ENCODE data around the gene BTBD9.

Gene BTBD9

DNA sequence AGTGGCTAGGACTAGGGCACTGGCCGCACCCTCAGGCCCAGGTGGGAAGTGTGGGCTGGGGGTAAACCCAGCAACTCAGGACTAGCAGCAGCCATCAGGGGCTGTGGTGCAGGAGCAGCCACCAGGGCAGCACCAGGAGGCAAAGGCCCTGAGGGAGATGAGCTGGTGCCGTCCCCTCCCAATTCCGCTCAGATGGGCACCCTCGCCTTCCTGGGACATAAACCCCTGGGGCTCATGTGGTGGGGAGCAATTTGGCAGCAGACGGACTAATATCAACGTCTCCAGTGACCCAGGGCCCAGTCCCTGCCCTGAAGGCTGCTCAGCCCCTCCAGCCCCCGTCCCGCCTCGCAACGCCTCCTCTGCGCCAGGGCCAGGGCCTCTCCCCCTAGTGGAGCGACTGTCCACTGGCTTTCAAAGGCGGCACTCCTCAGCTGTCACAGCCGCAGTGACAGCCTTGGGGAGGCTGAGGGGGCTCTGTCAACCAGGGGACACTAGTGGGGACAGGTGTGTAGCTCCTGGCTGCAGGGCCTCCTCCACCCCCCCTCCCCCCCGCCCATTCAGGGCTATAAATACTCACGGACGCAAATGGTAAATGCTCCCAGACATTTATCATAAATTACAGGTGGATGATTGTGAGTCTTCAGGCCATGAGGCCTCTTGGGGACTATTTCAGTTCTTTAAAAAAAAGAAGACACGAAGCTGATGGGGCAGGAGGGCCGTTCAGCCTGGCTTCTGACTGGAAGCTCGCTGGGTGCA is 470.3 kb downstream of the BTBD9 start:
- DNase-seq (ENCODE audit: extremely low read depth in 1 of 2, low read depth in 1 of 2): no peak

DNA sequence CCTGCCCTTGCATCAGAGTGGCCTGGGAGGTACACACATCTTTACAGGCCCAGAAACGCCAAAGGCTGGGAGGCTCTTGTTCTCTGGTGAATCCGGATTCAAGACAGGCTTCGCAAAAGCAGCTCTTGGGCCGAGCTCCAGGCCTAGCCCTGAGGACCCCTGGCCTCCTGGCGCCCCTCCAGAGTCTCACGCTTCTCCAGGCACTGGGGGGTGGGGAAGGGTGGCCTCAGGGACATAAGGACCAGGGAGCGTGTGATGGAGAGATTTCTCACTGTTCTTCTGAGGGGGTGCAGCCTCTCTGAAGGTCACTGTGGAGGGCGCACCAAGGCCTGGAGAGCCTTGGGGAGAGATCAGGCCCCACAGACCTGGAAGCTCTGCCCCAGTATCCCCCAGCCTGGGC is 471.0 kb downstream of the BTBD9 start:
- DNase-seq (ENCODE audit: extremely low read depth in 1 of 2, low read depth in 1 of 2): no peak

DNA sequence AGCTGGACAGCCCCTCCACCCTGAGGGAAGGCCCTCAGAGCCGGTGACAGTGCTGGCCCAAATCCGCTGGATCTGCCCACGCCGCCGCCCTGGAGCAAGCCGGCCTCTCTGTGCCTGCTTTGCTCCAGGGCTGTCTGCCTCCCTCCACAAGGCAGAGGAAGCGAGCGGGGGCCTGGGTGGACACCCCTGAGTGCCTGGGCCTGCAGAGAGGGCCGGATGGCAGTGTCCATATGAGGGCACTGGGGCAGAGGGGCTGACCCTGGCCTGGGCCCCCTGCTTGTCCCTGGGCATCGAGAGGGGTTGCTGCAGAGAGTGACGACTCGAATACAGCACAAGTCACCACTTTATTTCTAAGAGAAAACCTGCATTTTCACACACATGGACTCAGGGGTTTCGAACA is 471.6 kb downstream of the BTBD9 start:
- DNase-seq (ENCODE audit: extremely low read depth in 1 of 2, low read depth in 1 of 2): no peak

DNA sequence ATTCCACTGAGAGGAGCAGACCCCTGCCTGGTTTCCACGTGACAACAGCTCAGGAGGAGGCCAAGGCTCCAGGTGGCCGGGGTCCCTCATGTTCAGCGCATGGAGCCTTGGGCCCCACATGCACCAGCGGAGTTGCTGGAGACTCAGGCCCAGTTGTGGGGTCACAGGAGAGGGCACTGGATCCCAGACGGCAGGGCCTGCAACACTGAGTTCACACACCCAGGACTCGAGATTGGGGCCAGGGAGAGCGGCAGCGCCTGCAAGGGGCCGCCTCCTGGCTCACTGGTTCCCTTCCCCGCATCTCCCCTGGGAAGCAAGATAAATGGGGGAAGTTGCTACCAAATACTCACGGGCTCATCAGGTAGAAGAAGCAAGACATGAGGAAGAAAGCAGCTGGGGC is 472.1 kb downstream of the BTBD9 start:
- DNase-seq (ENCODE audit: extremely low read depth in 1 of 2, low read depth in 1 of 2): no peak

DNA sequence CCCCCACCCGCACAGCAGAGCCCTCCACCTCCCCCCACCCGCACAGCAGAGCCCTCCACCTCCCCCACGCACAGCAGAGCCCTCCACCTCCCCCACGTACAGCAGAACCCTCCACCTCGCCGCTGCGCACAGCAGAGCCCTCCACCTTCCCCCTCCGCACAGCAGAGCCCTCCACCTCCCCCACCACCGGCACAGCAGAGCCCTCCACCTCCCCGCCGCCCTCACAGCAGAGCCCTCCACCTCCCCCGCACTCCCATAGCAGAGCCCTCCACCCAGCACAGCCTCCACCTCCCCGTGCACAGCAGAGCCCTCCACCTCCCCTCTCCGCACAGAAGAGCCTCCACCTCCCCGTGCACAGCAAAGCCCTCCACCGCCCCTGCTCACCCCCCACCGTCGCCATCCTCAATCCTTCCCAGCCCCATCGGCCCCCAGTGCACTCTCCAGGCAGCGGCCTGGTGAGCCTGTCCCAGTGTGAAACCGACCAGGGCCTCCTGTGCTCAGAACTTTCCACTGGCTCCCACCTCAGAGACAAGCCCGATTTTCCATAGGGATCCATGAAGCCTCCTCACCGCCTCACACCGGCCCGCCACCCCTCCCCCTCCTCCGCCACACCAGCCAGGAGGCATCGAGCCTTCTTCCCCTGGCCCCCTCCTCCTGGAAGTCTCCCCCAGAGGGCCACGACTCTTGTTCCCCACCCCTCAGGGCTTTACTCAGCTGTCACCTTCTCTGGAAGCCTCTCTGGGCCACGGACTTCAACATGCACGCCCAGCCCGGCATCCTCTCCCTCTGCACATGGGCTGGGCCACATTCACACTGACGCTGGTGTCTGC is 473.1 kb downstream of the BTBD9 start:
- no peak for DNase-seq (ENCODE audit: extremely low read depth in 1 of 2, low read depth in 1 of 2)

DNA sequence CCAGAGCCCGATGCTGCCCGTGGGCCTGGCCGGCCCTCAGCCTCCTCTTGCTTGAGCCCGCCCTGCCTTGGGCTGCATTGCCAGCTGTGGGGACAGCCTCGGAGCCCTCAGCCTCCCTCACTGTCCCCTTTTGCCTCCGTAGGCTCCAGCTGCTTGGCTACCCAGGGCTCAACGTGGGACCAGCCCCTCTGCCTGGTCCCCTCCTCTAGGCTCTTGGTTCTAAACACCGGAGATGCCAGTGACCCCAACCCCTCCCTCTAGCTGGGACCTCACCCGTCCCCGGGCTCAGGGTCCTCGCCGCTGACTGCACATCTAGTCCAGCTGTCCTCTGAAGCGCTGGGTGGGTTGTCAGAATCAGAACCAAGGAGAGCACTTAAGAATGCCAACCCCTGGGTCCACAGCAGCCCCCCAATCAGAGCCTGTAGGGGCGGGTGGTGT is 475.0 kb downstream of the BTBD9 start:
- no peak for DNase-seq (ENCODE audit: extremely low read depth in 1 of 2, low read depth in 1 of 2)

DNA sequence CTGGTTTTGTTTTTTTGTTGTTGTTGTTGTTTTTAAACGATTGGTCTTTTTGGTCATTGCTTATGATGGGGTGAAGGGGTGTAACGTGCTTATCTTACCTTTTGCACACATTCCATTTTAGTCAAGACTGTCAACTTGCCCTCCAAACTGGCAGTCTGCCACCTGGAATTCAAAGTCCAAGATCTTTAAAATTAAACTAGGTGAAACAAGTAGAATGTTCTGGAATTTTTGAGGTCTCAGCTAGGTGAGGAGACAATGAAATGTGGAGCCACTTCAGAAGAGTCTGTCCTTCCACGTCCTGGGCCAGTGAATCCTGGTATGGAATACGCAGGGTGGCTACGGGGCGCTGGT is 475.6 kb downstream of the BTBD9 start:
- DNase-seq (ENCODE audit: extremely low read depth in 1 of 2, low read depth in 1 of 2): no peak

DNA sequence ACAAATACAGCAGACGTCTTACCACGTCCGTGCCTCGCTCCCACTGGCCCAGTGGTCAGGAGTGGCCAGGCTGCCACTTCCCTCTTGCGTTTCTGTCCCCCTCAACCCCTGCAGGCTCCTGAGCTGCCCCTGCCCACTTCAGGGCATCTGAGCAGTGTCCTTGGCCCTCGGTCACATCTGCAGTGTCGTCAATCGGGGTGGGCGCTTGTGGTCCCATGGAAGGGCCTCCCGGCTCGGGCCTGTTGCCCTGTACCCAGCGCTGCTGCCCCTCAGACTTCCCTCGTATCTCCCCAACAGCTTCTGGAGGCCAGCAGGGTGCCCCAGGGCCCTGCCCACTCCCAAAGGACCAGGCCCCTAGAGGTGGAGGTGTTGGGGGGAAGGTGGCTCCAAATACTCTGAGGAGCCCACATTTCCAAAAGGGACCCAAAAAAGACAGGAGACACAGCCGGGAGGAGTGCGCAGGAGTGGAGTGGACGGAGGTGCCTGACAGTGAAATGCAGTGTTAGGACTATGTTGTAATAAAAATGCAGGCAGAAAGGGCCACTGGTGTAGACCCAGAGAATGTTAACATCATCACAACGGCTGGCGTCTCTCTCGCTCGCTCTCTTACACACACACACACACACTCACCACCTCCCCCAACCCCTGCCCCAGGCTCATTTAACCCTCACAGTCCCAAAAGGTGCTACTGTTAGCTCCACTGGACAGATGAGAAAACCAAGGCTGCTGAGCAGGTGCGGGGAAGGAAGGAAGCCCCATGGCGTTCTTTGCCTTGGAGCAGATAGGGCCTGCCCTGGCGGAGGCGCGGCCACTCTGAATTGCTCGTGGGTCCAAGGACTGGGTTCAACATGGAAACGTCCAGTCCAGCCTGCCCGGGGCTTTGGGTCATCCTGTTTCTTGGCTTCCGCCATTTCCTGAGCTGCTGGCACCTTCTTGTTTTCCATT is 476.3 kb downstream of the BTBD9 start:
- DNase-seq (ENCODE audit: extremely low read depth in 1 of 2, low read depth in 1 of 2): no peak

DNA sequence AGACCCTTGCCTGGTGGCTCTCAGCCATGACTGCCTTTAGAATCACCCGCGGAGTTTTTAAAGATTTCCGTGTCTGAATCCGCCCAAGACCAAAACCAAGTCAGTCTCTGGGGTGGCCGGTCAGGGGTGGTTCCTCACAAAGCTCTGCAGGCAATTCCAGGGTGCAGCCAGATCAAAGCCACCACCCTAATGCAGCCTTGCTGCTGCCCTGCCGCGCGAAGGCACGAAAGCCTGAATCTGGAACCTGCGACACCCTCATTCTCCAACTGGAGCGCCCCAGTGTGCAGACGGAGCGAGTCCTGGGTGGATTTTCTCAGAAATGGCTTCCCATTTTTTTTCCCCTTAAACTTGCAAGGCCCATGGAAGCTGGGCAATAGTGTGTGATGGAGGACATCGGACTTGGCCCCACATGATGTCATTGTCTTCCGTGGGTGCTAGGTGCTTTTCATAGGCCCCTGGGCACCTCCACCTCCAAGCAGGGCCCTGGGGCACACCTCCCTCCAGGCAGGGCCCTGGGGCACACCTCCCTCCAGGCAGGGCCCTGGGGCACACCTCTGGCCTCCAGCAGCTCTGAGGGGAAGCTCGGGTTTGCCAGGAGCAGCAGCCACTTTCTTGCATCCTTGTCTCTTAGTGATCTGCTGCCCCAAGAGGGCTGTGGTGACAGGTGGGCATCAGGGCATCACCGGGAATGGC is 477.1 kb downstream of the BTBD9 start:
- DNase-seq (ENCODE audit: extremely low read depth in 1 of 2, low read depth in 1 of 2): no peak

DNA sequence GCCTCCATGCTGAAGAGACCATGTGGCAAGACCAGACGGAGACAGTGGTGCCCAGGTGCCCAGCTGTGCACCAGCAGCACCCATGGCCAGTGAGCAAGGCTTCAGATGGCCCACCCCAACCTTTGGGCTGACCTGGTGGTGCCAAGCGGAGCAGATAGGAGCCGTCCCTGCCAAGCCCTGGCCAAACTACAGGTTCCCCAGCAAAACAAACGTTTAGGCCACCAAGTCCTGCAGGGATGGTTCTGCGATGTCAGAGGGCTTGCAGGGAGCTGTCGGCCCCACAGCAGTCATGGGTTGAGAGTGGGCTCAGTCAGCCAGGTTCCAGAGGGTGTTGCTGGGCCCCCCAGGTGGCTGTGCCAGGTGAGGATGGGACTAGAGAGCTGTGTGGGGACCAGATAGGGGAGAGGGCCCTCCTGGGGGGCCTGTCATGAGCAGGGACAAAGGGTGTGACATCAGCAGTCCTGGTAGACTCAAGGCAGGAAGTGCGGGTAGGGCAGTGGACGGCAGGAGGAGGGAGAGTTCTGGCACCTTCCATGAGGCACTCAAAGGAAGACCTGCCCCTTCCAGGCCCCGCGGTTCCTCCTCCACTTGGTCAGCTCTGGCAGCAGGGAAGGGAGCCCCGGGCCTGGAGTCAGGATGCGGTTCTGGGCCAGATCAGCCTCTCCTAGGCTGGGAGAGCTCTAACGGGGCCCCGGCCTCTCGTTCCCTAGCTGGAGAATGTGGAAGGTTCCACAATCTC is 477.8 kb downstream of the BTBD9 start:
- no peak for DNase-seq (ENCODE audit: extremely low read depth in 1 of 2, low read depth in 1 of 2)

DNA sequence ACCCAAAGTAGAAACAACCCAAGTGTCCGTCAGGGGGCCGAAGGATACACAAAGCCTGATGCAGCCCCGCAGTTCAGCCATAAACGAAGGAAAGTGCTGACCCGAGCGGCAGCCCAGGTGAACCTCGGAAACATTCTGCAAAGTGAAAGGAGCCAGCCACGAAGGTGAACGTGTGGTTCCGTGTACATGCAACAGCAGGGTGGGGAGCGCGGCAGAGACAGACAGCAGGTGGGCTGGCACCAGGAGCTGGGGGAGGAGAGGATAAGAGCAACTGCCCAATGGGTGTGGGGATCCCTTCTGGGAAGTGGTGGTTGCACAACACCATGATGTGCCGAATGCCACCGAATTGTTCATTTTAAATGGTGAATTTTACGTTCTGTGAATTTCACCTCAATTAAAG is 478.4 kb downstream of the BTBD9 start:
- DNase-seq (ENCODE audit: extremely low read depth in 1 of 2, low read depth in 1 of 2): no peak

DNA sequence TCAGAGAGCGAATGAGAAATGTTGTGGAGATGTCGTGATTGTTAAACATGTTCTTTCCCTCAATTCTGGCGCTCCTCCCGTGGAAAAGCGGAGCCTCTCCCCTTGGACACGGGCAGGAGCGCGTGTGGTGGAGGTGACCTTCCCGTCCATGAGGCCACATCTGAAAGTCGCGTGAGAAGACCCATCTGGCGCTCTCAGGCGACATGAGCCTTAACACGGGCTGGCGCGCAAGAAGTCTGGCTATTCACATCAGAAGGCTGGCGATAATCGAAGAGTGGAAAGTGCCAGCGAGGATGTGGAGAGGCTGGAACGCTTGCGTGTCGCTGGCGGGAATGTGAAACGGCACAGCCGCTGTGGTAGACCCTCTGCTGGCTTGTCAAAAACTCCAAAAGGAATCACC is 478.9 kb downstream of the BTBD9 start:
- DNase-seq (ENCODE audit: extremely low read depth in 1 of 2, low read depth in 1 of 2): no peak

DNA sequence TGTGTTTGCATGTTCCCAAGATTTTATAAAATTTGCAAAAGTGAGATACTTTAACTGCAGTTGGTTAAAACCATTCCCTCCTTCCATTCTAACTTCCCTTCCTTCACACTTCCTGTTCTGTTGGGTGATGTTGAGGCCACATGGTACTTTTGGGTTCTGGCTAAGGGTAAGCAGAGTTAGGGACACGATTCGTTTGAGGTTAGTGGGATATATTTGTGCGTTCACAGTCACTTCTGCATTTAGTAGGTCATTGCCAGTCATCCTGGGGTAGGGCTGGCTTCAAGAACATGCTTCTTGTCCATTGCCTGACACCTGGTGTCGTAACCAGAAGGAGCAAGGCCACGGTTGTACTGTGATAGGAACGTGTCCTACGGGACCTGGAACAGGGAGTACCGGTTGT is 480.1 kb downstream of the BTBD9 start:
- DNase-seq (ENCODE audit: extremely low read depth in 1 of 2, low read depth in 1 of 2): no peak

DNA sequence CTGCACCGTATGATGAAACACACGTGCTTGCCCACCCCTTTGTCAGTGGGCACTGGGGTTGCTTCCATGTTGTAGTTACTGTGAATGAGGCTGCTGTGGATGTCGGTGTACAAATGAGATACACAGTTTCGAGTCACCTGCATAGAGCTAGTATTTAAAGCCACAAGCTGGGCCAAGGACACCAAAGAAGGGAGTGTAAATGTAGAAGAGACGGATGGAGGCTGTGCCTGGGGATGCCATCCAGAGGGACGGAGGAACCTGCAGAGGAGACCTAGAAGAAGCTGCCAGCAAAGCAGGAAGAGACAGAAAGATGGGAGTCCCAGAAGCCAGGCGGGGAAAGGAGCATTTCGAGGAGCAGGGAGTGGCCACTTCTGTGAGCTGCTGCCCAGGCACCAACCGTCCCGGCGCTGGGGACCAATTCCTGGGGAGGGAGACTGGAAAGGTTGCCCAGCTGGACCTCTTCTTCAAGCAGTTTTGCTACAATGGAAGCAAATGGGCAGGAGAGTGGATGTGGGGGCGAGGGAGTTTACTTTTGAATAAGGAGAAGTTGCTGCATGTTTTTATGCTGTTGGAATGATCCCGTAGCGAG is 480.9 kb downstream of the BTBD9 start:
- DNase-seq (ENCODE audit: extremely low read depth in 1 of 2, low read depth in 1 of 2): no peak

DNA sequence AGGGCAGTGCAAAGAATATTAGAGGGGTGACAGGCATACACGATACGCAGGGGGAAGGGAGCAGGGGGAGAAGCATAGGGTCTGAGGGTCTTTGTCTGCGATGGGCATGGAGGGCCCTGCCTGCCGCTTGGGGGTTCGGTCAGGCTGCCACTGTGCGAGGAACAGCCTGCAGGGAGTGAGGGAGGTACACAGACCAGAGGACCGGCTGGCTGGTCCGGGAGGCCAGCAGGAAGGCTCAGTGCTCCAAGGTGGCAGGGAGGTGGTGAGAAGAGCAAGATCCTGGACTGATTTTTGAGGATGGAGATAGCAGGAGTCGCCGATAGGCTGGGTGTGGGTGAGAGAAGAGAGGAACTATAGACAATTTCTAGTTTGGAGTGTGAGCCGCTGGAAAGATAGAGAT is 481.8 kb downstream of the BTBD9 start:
- no peak for DNase-seq (ENCODE audit: extremely low read depth in 1 of 2, low read depth in 1 of 2)

DNA sequence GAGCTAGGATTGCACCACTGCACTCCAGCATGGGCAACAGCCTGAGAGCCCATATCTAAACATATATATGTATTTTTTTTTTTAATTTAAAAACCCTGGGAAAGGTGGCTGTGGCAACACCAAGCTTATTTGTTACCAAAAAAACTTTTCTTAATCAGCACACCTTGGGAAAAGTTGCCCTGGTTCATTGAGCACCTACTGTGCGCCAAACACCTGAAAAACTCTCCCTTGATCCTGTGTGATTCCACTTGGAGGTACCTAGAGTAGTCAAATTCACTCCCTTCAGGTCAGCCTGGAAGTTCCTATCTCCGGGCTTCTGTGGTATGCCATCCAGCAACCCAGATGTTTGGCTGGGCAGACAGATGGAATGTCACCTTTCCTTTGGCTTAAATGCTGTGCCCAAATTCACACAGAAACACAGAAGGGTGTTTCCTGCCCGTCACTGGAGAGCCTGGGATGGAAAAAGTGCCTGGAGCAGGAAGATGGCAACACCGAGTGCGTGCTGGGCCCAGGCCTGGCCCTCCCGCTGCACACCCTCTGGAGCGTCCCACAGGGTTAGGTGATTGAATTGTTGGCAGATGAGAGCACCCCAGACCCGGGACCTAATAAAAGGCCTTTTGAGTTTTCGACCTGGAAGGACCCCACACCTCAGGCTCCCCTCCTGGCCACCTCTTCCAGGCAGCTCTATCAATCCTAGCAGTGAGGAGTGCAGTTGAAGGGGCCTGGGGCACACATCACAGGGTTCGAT is 482.7 kb downstream of the BTBD9 start:
- DNase-seq (ENCODE audit: extremely low read depth in 1 of 2, low read depth in 1 of 2): no peak

DNA sequence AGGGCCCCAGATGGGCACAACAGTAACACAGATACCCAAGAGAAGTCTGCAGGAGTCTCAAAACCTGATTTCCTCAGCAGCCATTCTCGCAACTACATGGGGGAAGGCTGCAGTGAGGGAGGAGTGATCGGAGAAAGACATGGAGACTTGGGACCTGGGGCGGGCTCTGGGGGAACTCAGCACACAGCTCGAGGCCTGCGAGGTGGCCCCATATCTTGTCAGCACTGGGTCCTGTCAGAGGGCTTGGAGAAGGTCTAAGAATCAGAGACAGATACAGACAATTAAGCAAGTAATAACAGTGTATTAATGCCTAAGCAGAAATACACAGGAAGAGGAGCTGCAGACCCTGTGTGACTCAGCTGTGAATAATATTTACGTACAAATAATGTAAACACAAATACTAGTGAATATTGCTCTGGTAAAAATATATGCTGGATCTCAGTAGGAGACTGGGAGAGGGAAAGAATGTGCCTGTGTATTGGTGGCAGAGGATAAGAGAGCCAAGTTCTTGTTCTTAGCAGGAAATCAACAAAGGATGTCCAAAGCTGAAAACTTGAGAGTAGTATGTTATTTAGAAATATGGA is 484.0 kb downstream of the BTBD9 start:
- DNase-seq (ENCODE audit: extremely low read depth in 1 of 2, low read depth in 1 of 2): no peak

DNA sequence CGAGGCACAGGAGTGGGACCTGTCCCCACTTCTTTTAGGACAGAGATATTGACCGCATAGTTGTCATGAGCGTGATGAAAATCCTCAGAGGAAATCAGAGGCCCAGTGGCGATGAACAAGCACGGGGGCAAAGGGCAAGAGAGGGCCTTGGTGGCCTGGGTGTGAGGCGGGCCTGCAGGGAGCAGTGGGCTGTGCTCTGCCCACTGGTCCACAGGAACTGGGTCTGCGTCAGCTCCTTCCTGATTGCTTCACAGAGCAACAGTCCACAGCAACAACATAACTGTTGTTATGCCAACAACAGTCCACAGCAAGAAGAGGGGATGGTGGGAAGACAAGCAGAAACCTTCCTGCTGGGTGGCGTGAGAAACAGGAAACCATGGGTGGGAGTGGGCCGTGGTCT is 484.6 kb downstream of the BTBD9 start:
- no peak for DNase-seq (ENCODE audit: extremely low read depth in 1 of 2, low read depth in 1 of 2)

DNA sequence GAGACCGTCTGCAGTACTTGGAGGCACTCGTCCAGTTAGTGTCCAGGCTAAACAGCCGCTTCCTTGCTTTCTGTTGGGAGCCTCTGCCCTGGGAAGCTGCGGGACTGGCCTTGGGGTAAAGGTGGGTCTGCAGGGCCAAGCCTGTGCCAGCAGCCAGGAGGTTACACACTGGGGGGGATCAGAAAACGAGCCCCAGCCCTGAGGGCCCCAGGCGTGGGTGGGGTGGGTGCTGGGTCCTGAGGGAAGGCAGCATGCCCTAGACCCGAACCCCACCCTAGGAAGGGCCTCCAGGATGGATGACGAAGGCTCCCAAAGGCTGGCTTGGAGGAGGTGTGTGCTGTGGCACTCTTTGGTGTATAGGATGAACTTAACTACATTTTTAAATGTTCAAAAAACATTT is 485.0 kb downstream of the BTBD9 start:
- no peak for DNase-seq (ENCODE audit: extremely low read depth in 1 of 2, low read depth in 1 of 2)

Data from activated CD8-positive, alpha-beta memory T cell treated with anti-CD3 and anti-CD28 coated beads for 1 hour (primary cell).